DND-41 (cell line): ENCODE measurements around the gene C11orf16.

Experiments
- CTCF ChIP-seq: IDR thresholded peaks from 2 replicates; pipeline ENCODE4 v1.5.1; 2012; ENCODE audit warnings: borderline replicate concordance, low read length, moderate library complexity, mild to moderate bottlenecking; ENCODE audit not compliant: poor library complexity, severe bottlenecking; ENCODE audit errors: extremely low read depth
- EZH2 ChIP-seq: IDR thresholded peaks from 3 replicates; pipeline ENCODE4 v1.6.1; 2012; ENCODE audit warnings: borderline replicate concordance, low read depth, mild to moderate bottlenecking, moderate library complexity, low read length, inconsistent platforms; ENCODE audit not compliant: severe bottlenecking

DNA sequence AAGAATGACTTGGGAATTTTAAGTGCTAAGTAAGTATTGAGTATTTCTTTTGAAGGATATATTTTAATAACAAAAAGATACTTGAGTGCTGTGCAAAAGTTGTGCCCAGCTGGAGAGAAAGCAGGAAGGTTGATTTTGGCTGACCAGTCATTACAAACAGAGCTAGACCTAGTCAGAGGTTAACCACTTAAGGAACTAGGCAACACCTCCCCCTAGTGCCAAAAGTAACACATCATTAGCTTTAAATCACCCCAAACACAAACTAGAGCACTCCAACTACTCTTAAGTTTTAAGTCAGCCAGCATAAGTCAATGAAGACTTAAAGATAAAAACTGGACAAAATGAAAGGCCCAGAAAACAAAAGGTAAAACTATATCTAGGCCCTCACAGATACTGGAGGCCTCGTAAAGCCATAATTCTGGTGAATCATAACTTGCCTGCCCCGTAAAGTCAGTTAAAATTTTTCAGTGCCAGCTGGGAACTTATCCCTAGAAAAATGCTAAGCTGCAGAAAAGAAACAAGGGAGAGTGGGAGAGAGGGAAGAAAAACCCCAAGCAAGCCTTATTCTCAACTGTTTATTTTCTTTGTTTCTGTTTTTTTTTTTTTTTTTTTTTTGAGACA, 26.9 kb upstream of the C11orf16 start:
- TF ChIP-seq CTCF (peak; percentile 75), EZH2 (no peak)
